Loucy (cell line): Measurements from ENCODE around the gene RETREG2.

Experiments
- H2AFZ ChIP-seq: fragments of 200-600 bp; sonication (generic); 2 replicates; pipeline ENCODE4 v1.6.0; 2016; ENCODE audit warnings: antibody characterized with exemption, mild to moderate bottlenecking, low read length, moderate library complexity
- H3F3A ChIP-seq: fragments of 200-600 bp; 2 replicates; pipeline ENCODE4 v1.6.0; 2016; ENCODE audit warnings: antibody characterized with exemption, low read depth, mild to moderate bottlenecking
- H3K27me3 ChIP-seq: fragments of 200-600 bp; sonication (generic); 2 replicates; pipeline ENCODE4 v1.6.1; 2014; ENCODE audit warnings: low read length, mild to moderate bottlenecking; ENCODE audit not compliant: insufficient read depth, poor library complexity, severe bottlenecking
- H3K36me3 ChIP-seq: fragments of 200-600 bp; sonication (generic); 2 replicates; pipeline ENCODE4 v1.6.1; 2016; ENCODE audit warnings: low read length; ENCODE audit not compliant: insufficient read depth
- H3K4me1 ChIP-seq: fragments of 200-600 bp; sonication (generic); 2 replicates; pipeline ENCODE4 v1.5.1; 2014; ENCODE audit warnings: low read length, mild to moderate bottlenecking; ENCODE audit not compliant: insufficient read depth, poor library complexity, severe bottlenecking
- H3K4me2 ChIP-seq: fragments of 200-600 bp; sonication (generic); 2 replicates; pipeline ENCODE4 v1.6.0; 2014; ENCODE audit warnings: antibody characterized with exemption, low read length, low read depth, mild to moderate bottlenecking; ENCODE audit not compliant: poor library complexity, severe bottlenecking
- H3K4me3 ChIP-seq: fragments of 200-600 bp; sonication (generic); 2 replicates; pipeline ENCODE4 v1.5.1; 2014; ENCODE audit warnings: low read length, mild to moderate bottlenecking, mixed read lengths; ENCODE audit not compliant: poor library complexity, severe bottlenecking
- H3K79me2 ChIP-seq: fragments of 200-600 bp; sonication (generic); 2 replicates; pipeline ENCODE4 v1.6.1; 2014; ENCODE audit warnings: low read length; ENCODE audit not compliant: insufficient read depth
- H3K9ac ChIP-seq: fragments of 200-600 bp; sonication (generic); 2 replicates; pipeline ENCODE4 v1.6.0; 2014; ENCODE audit warnings: mild to moderate bottlenecking, low read depth, low read length, moderate library complexity; ENCODE audit not compliant: poor library complexity, severe bottlenecking
- H3K9me2 ChIP-seq: fragments of 200-600 bp; sonication (generic); replicated peaks from 2 replicates; pipeline ENCODE4 v1.6.1; 2016; ENCODE audit warnings: low read depth, low read length, mixed read lengths
- H3K9me3 ChIP-seq: fragments of 200-600 bp; sonication (generic); 2 replicates; pipeline ENCODE4 v1.6.1; 2014; ENCODE audit warnings: mild to moderate bottlenecking, antibody characterized with exemption, low read length, low read depth; ENCODE audit not compliant: insufficient read depth
- H4K20me1 ChIP-seq: fragments of 200-600 bp; sonication (generic); 2 replicates; pipeline ENCODE4 v1.6.0; 2014; ENCODE audit warnings: antibody characterized with exemption, low read length, mild to moderate bottlenecking; ENCODE audit not compliant: insufficient read depth, poor library complexity, severe bottlenecking
- EZH2phosphoT487 ChIP-seq: fragments of 200-600 bp; IDR thresholded peaks from 2 replicates; pipeline ENCODE4 v1.6.1; 2018; ENCODE audit warnings: antibody characterized with exemption, mild to moderate bottlenecking, moderate library complexity, borderline replicate concordance
- TF ChIP-seq, protein P1 (sequence below): fragments of 200-600 bp; sonication (generic); conservative IDR thresholded peaks from 2 replicates; pipeline ENCODE4 v1.5.1; 2014; ENCODE audit warnings: mild to moderate bottlenecking, antibody characterized with exemption, low read length

RETREG2 gene

GRCh38 chr2:219174801-219175200 lies 3.3 kb upstream of the RETREG2 start:
- Histone ChIP-seq H3K36me3 (peaks cover 3% of the 10 kb centered on the region; the same call in 1 of the 2 replicates), H3K79me2 (peaks cover 39% of the 10 kb centered on the region), H3F3A (peaks cover 9% of the 10 kb centered on the region; the same call in 1 of the 2 replicates), H2AFZ (no peak overlapping the region), H4K20me1 (peaks cover 28% of the 10 kb centered on the region), H3K9me2 (no peaks in the 10 kb centered on the region), H3K4me2 (peak overlapping the region; percentile 92), H3K9ac (peak overlapping the region; percentile 13), H3K27me3 (no peaks in the 10 kb centered on the region), H3K4me1 (peaks cover 26% of the 10 kb centered on the region), H3K4me3 (peak overlapping the region; percentile 43), H3K9me3 (no peaks in the 10 kb centered on the region)
- TF ChIP-seq, protein P1, sequence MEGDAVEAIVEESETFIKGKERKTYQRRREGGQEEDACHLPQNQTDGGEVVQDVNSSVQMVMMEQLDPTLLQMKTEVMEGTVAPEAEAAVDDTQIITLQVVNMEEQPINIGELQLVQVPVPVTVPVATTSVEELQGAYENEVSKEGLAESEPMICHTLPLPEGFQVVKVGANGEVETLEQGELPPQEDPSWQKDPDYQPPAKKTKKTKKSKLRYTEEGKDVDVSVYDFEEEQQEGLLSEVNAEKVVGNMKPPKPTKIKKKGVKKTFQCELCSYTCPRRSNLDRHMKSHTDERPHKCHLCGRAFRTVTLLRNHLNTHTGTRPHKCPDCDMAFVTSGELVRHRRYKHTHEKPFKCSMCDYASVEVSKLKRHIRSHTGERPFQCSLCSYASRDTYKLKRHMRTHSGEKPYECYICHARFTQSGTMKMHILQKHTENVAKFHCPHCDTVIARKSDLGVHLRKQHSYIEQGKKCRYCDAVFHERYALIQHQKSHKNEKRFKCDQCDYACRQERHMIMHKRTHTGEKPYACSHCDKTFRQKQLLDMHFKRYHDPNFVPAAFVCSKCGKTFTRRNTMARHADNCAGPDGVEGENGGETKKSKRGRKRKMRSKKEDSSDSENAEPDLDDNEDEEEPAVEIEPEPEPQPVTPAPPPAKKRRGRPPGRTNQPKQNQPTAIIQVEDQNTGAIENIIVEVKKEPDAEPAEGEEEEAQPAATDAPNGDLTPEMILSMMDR = no peak
- no peak for TF ChIP-seq EZH2phosphoT487

- H3K4me3 ChIP-seq = peak overlapping the region; percentile 97
- H3K79me2 ChIP-seq = peaks cover 46% of the 10 kb centered on the region
- peak overlapping the region; percentile 92 for H3K4me2 ChIP-seq
- H2AFZ ChIP-seq = no peak overlapping the region
- peaks cover 32% of the 10 kb centered on the region for H4K20me1 ChIP-seq
- H3F3A ChIP-seq = peaks cover 9% of the 10 kb centered on the region; the same call in 1 of the 2 replicates
- H3K9ac ChIP-seq = peak overlapping the region; percentile 85
- H3K9me2 ChIP-seq = no peaks in the 10 kb centered on the region
- no peaks in the 10 kb centered on the region for H3K9me3 ChIP-seq
- no peak for TF ChIP-seq EZH2phosphoT487
- TF ChIP-seq, protein P1 = no peak
- H3K4me1 ChIP-seq = peaks cover 32% of the 10 kb centered on the region
- H3K36me3 ChIP-seq = peaks cover 7% of the 10 kb centered on the region; the same call in 1 of the 2 replicates
- H3K27me3 ChIP-seq = no peaks in the 10 kb centered on the region
Measured at GRCh38 chr2:219175486-219175885, 2.6 kb upstream of the RETREG2 start.

DNA sequence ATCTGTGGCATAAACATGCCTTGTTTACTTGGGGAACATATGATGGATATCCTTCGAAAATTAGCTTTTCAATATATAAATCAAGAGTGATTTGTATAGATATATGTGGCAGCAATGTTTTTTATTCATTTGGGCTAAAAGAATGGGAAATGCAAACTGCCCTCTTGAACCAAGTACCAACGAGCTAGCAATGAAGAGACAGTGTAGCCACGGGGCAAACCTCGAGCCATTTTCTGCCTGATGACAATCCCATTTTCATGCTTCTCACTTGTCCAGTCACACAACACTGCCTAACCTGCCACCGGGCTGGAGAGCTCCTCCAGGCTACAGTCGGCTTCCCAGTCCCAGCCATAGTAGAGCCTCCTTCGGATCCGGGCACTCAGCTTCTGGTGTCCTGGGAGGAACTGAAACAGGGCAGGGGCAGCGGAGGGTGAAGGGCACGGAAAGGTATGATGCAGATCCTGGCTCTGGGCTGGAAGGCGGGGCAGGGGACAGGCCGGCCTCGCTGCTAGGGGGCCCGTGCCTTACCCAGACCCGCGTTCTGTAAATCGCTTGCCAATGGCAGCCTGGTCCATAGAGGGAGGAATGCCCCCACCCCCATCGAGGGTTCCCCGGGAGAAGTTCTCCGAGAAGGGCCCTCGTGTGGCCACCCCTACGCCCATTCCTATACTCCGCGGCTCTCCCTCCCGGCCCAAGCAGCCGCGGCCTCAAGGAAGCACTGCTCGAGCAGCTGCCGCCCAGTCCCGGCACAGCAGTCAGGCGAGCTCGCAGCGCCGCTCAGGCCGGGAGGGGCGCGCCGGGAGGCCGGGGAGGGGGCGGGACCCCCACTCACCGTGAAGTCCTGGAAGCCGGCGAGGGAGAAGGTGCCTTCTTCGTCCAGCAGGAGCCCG lies 1.9 kb upstream of the RETREG2 start:
- peaks cover 32% of the 10 kb centered on the region for H4K20me1 ChIP-seq
- peak overlapping the region; percentile 76 for H2AFZ ChIP-seq
- TF ChIP-seq, protein P1 = peak; percentile 19; the same call in 1 of the 2 replicates
- no peak for TF ChIP-seq EZH2phosphoT487
- H3K36me3 ChIP-seq = peaks cover 14% of the 10 kb centered on the region; the same call in 1 of the 2 replicates
- no peaks in the 10 kb centered on the region for H3K27me3 ChIP-seq
- no peaks in the 10 kb centered on the region for H3K9me2 ChIP-seq
- peaks cover 36% of the 10 kb centered on the region for H3K4me1 ChIP-seq
- peak overlapping the region; percentile 92 for H3K4me2 ChIP-seq
- peak overlapping the region; percentile 97 for H3K4me3 ChIP-seq
- no peaks in the 10 kb centered on the region for H3K9me3 ChIP-seq
- H3K79me2 ChIP-seq = peaks cover 53% of the 10 kb centered on the region
- peaks cover 9% of the 10 kb centered on the region; the same call in 1 of the 2 replicates for H3F3A ChIP-seq
- H3K9ac ChIP-seq = peak overlapping the region; percentile 85
